Gastrocnemius medialis (tissue), 4 donors: ENCODE measurements around the gene SLFNL1. TPM values are rescaled to one million over a fixed set of nuclear protein-coding genes. Genes with fewer than 3 reads are reported as not detected.

Experiments
- ATAC-seq, 2 donors: fragments of 150-250 bp; one replicate each; pipeline ENCODE4 v1.9.1; 2016
- DNase-seq, 2 donors: peaks; one replicate each; pipeline ENCODE4 v3.0.0-alpha.2; 2019
- H3K27ac ChIP-seq, 4 donors: fragments of 200-600 bp; sonication (generic); 1 replicate in 1 of 4; 2 replicates in 3 of 4; pipeline ENCODE4 v1.5.1; 2016 to 2018; ENCODE audit warnings: mild to moderate bottlenecking in 2 of 4, moderate library complexity in 1 of 4
- H3K27me3 ChIP-seq, 3 donors: fragments of 200-600 bp; sonication (generic) in 2 of 3; 1 replicate in 1 of 3; 2 replicates in 2 of 3; pipeline versions ENCODE4 v1.5.1 to v1.6.0; 2016 to 2019; ENCODE audit warnings: mild to moderate bottlenecking in 1 of 3, moderate library complexity in 1 of 3
- H3K36me3 ChIP-seq, 2 donors: fragments of 200-600 bp; sonication (generic) in 1 of 2; one replicate each; pipeline ENCODE4 v1.5.1; 2017 to 2018
- H3K4me1 ChIP-seq, 2 donors: fragments of 200-600 bp; sonication (generic) in 1 of 2; one replicate each; pipeline ENCODE4 v1.5.1; 2016 to 2017; ENCODE audit warnings: mild to moderate bottlenecking in 2 of 2
- H3K4me3 ChIP-seq, 4 donors: fragments of 200-600 bp; sonication (generic) in 3 of 4; 1 replicate in 1 of 4; 2 replicates in 3 of 4; pipeline ENCODE4 v1.5.1; 2016 to 2019; ENCODE audit warnings: mild to moderate bottlenecking in 2 of 4
- H3K9me3 ChIP-seq, 3 donors: fragments of 200-600 bp; sonication (generic) in 2 of 3; 1 replicate in 1 of 3; 2 replicates in 2 of 3; pipeline ENCODE4 v1.5.1; 2016 to 2019
- CTCF ChIP-seq, 5 experiments: fragments of 450-650 bp in 3 of 5; fragments of 200-600 bp in 2 of 5; sonication (generic) in 2 of 5; IDR thresholded peaks in 4 of 5; conservative IDR thresholded peaks in 1 of 5; 1 replicate in 4 of 5; 2 replicates in 1 of 5; pipeline ENCODE4 v1.5.1; 2016 to 2019; ENCODE audit warnings: antibody characterized with exemption in 5 of 5, mild to moderate bottlenecking in 3 of 5, moderate library complexity in 3 of 5
- POLR2A ChIP-seq, 2 donors: fragments of 450-650 bp; IDR thresholded peaks; one replicate each; pipeline ENCODE4 v1.6.1; 2017; ENCODE audit warnings: antibody characterized with exemption in 2 of 2, mild to moderate bottlenecking in 2 of 2, moderate library complexity in 2 of 2
- in situ Hi-C, 4 donors: fragments of 200-750 bp; cut with MboI; loops; one replicate each; pipeline versions ENCODE4 v1.15.0 to v1.8.0; 2017; ENCODE audit warnings: low sequenced_read_pairs in 4 of 4
- intact Hi-C: fragments of 100-400 bp; cut with DNase I; formaldehyde crosslinking; loops from one replicate; pipeline ENCODE4 v1.15.1; 2023; ENCODE audit warnings: low total_unique reads
- total RNA-seq, 4 donors: library from RNA; depleted of rRNA; stranded (reverse); fragments of >200 nt; gene quantifications; one replicate each; pipeline versions ENCODE4 v1.1.0 to v1.2.3, GENCODE V29; 2016

The SLFNL1 gene
- total RNA-seq, 4 donors from 2014 or later: 0.29 to 2.0 (median 0.69) TPM

- ATAC-seq (no peak), DNase-seq (no peak)
- H3K27me3 ChIP-seq: no peaks in the 10 kb centered on the region
- TF ChIP-seq POLR2A (IDR thresholded peaks at IDR 0.05) (no peak), CTCF (IDR thresholded peaks at IDR 0.05 in 4 of 5, conservative IDR thresholded peaks at IDR 0.05 in 1 of 5) (no peak)
- H3K4me1 ChIP-seq: peaks cover 0 to 2% of the 10 kb centered on the region in 2 donors
- H3K9me3 ChIP-seq: no peaks in the 10 kb centered on the region
- no peak overlapping the region for H3K27ac ChIP-seq
- H3K36me3 ChIP-seq: peaks cover 0 to 68% of the 10 kb centered on the region in 2 donors
- H3K4me3 ChIP-seq: no peak overlapping the region
- intact Hi-C loops (no loop called here), in situ Hi-C loops (no loop called here)
Measured at GRCh38 chr1:40986328-40986783, 35.2 kb downstream of the SLFNL1 start.

- H3K4me3 ChIP-seq: no peak overlapping the region
- DNase-seq (no peak), ATAC-seq (no peak)
- in situ Hi-C loops: no loop called here
- intact Hi-C loops: no loop called here
- H3K9me3 ChIP-seq: no peaks in the 10 kb centered on the region
- no peaks in the 10 kb centered on the region for H3K27me3 ChIP-seq
- no peak overlapping the region for H3K27ac ChIP-seq
- H3K36me3 ChIP-seq: peaks cover 0 to 65% of the 10 kb centered on the region in 2 donors
- H3K4me1 ChIP-seq: peaks cover 2 to 7% of the 10 kb centered on the region in 2 donors
- TF ChIP-seq POLR2A (IDR thresholded peaks at IDR 0.05) (no peak), CTCF (IDR thresholded peaks at IDR 0.05 in 4 of 5, conservative IDR thresholded peaks at IDR 0.05 in 1 of 5) (no peak)
Measured at GRCh38 chr1:40985875-40986274, 35.6 kb downstream of the SLFNL1 start.

DNA sequence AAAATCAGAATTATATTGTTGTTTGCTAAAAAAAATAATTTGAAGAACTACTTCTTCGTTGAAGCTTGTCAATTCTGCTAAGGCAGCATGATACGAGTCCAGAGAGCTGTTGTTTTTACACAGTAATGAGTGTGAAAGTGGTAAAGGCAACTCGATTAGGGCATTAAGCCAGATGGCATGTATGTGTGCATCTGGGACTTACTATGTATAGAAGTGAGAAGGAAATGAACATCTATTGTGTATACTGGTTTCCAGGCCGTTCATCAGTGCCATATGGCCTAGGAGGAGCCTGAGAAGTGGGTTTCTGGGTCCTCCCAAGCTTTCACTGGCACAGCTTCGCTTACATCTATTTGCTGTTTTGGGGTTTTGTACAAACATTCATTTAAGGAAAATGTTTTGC, 36.4 kb downstream of the SLFNL1 start:
- in situ Hi-C loops (no loop called here), intact Hi-C loops (no loop called here)
- Histone ChIP-seq H3K4me3 (no peak overlapping the region), H3K36me3 (peaks cover 0 to 57% of the 10 kb centered on the region in 2 donors), H3K27ac (no peak overlapping the region), H3K4me1 (peaks cover 8 to 14% of the 10 kb centered on the region in 2 donors), H3K9me3 (no peaks in the 10 kb centered on the region), H3K27me3 (no peaks in the 10 kb centered on the region)
- DNase-seq: no peak
- ATAC-seq: no peak
- no peak for TF ChIP-seq POLR2A (IDR thresholded peaks at IDR 0.05)
- no peak for TF ChIP-seq CTCF (IDR thresholded peaks at IDR 0.05 in 4 of 5, conservative IDR thresholded peaks at IDR 0.05 in 1 of 5)

DNA sequence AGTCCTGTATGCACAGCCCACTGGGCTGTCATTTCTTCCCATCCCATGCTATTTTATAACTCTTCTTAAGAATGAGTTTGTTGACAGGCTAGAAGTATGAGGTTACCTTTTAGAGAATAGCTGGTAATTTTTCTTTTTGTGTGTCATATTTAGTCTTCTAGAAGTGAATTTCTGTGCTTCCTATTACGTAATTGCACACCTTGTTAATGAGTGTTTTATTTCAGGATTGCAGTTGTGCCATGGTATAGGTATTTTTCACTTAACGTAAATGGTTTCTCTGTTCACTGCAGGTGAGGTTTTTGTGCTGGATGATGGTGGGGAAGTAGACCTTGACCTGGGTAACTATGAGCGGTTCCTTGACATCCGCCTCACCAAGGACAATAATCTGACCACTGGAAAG, 37.0 kb downstream of the SLFNL1 start:
- no peak for TF ChIP-seq POLR2A (IDR thresholded peaks at IDR 0.05)
- no peak for TF ChIP-seq CTCF (IDR thresholded peaks at IDR 0.05 in 4 of 5, conservative IDR thresholded peaks at IDR 0.05 in 1 of 5)
- Histone ChIP-seq H3K4me1 (peaks cover 8 to 14% of the 10 kb centered on the region in 2 donors), H3K36me3 (peaks cover 0 to 51% of the 10 kb centered on the region in 2 donors), H3K27me3 (no peaks in the 10 kb centered on the region), H3K9me3 (no peaks in the 10 kb centered on the region), H3K4me3 (no peak overlapping the region), H3K27ac (no peak overlapping the region)
- intact Hi-C loops (no loop called here), in situ Hi-C loops (no loop called here)
- DNase-seq (no peak), ATAC-seq (no peak)

- in situ Hi-C loops (no loop called here), intact Hi-C loops (no loop called here)
- no peaks in the 10 kb centered on the region for H3K9me3 ChIP-seq
- no peaks in the 10 kb centered on the region for H3K27me3 ChIP-seq
- no peak for ATAC-seq
- no peak for DNase-seq
- H3K27ac ChIP-seq: no peak overlapping the region
- TF ChIP-seq POLR2A (IDR thresholded peaks at IDR 0.05) (no peak), CTCF (IDR thresholded peaks at IDR 0.05 in 4 of 5, conservative IDR thresholded peaks at IDR 0.05 in 1 of 5) (no peak)
- no peak overlapping the region for H3K4me3 ChIP-seq
- peaks cover 0 to 46% of the 10 kb centered on the region in 2 donors for H3K36me3 ChIP-seq
- peaks cover 9 to 14% of the 10 kb centered on the region in 2 donors for H3K4me1 ChIP-seq
Measured at GRCh38 chr1:40984066-40984465, 37.5 kb downstream of the SLFNL1 start.
